K562 (cell line): ENCODE data around the gene HNF1B.

ENCODE experiments used
- CHD2 ChIP-seq: IDR thresholded peaks from 2 replicates; pipeline ENCODE4 v1.6.1; 2011; ENCODE audit warnings: low read depth, low read length
- EHMT2 ChIP-seq: fragments of 450-650 bp; IDR thresholded peaks from 2 replicates; pipeline ENCODE4 v1.6.1; 2018; ENCODE audit warnings: antibody characterized with exemption
- ETV6 ChIP-seq, 3 experiments: fragments of 150-350 bp in 1 of 3; sonication (generic) in 1 of 3; formaldehyde crosslinking in 1 of 3; IDR thresholded peaks; 2 replicates each; pipeline versions ENCODE4 v1.6.1 to v1.8.0; 2014 to 2022; ENCODE audit warnings: borderline replicate concordance in 2 of 3, low read depth in 2 of 3, antibody characterized with exemption in 1 of 3, low read length in 1 of 3, mild to moderate bottlenecking in 1 of 3, missing genetic modification reagents in 1 of 3
- JUND ChIP-seq, 2 experiments: IDR thresholded peaks; 2 replicates in 1 of 2; 3 replicates in 1 of 2; pipeline ENCODE4 v1.6.1; 2011; ENCODE audit warnings: borderline replicate concordance in 2 of 2, low read depth in 2 of 2, low read length in 2 of 2, improper control_type of control experiment in 1 of 2, missing biosample characterization in 1 of 2, missing genetic modification characterization in 1 of 2, missing genetic modification reagents in 1 of 2
- PHF20 ChIP-seq: fragments of 450-650 bp; IDR thresholded peaks from 2 replicates; pipeline ENCODE4 v1.6.1; 2018; ENCODE audit not compliant: partially characterized antibody
- POLR2A ChIP-seq: fragments of 450-650 bp; conservative IDR thresholded peaks from 2 replicates; pipeline ENCODE4 v1.6.1; 2016
- RAD51 ChIP-seq: fragments of 450-650 bp; IDR thresholded peaks from 2 replicates; pipeline ENCODE4 v1.7.1; 2016; ENCODE audit warnings: low read depth, mild to moderate bottlenecking, borderline replicate concordance
- SIX5 ChIP-seq, 2 experiments: IDR thresholded peaks; 2 replicates each; pipeline ENCODE4 v1.6.1; 2011; ENCODE audit warnings: low read length in 2 of 2, borderline replicate concordance in 1 of 2, low read depth in 1 of 2, mild to moderate bottlenecking in 1 of 2, moderate library complexity in 1 of 2; ENCODE audit not compliant: insufficient read depth in 1 of 2
- SP1 ChIP-seq: sonication (generic); formaldehyde crosslinking; IDR thresholded peaks from 2 replicates; pipeline ENCODE4 v1.8.1; 2022; ENCODE audit warnings: mild to moderate bottlenecking, missing genetic modification reagents
- ZBTB1 ChIP-seq: sonication (generic); formaldehyde crosslinking; IDR thresholded peaks from 2 replicates; pipeline ENCODE4 v1.8.1; 2023; ENCODE audit warnings: missing genetic modification reagents, low read depth, mild to moderate bottlenecking, borderline replicate concordance
- ZNF124 ChIP-seq: sonication (generic); formaldehyde crosslinking; IDR thresholded peaks from 2 replicates; pipeline ENCODE4 v1.8.1; 2022; ENCODE audit warnings: missing genetic modification reagents
- TF ChIP-seq, protein P1 (sequence below), 3 experiments: IDR thresholded peaks in 2 of 3; conservative IDR thresholded peaks in 1 of 3; 2 replicates each; pipeline ENCODE4 v1.5.1; 2011 to 2012; ENCODE audit warnings: low read length in 3 of 3, mild to moderate bottlenecking in 3 of 3, control low read depth in 2 of 3, improper control_type of control experiment in 1 of 3, inconsistent platforms in 1 of 3, low read depth in 1 of 3, mixed read lengths in 1 of 3, moderate library complexity in 1 of 3; ENCODE audit not compliant: insufficient read depth in 2 of 3

GRCh38 chr17:37659925-37660324, 84.9 kb downstream of the HNF1B start:
- TF ChIP-seq SIX5 (IDR thresholded peaks at IDR 0.05; ENCODE audit: borderline replicate concordance in 1 of 2, insufficient read depth in 1 of 2, low read depth in 1 of 2, low read length in 2 of 2) = no peak
- no peak for TF ChIP-seq EHMT2
- no peak for TF ChIP-seq PHF20
- TF ChIP-seq POLR2A = no peak
- TF ChIP-seq ZNF124 (CRISPR knock-in tag) = no peak
- TF ChIP-seq ETV6 (IDR thresholded peaks at IDR 0.05; ENCODE audit: borderline replicate concordance in 1 of 2, low read depth in 2 of 2, low read length in 1 of 2) = no peak
- TF ChIP-seq ETV6 (CRISPR knock-in tag; IDR thresholded peaks at IDR 0.05; ENCODE audit: borderline replicate concordance) = no peak
- no peak for TF ChIP-seq RAD51
- TF ChIP-seq, protein P1, sequence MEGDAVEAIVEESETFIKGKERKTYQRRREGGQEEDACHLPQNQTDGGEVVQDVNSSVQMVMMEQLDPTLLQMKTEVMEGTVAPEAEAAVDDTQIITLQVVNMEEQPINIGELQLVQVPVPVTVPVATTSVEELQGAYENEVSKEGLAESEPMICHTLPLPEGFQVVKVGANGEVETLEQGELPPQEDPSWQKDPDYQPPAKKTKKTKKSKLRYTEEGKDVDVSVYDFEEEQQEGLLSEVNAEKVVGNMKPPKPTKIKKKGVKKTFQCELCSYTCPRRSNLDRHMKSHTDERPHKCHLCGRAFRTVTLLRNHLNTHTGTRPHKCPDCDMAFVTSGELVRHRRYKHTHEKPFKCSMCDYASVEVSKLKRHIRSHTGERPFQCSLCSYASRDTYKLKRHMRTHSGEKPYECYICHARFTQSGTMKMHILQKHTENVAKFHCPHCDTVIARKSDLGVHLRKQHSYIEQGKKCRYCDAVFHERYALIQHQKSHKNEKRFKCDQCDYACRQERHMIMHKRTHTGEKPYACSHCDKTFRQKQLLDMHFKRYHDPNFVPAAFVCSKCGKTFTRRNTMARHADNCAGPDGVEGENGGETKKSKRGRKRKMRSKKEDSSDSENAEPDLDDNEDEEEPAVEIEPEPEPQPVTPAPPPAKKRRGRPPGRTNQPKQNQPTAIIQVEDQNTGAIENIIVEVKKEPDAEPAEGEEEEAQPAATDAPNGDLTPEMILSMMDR (IDR thresholded peaks at IDR 0.05 in 2 of 3, conservative IDR thresholded peaks at IDR 0.05 in 1 of 3; ENCODE audit: insufficient read depth in 2 of 3, low read depth in 1 of 3, low read length in 3 of 3) = no peak
- TF ChIP-seq CHD2 = no peak
- TF ChIP-seq JUND (IDR thresholded peaks at IDR 0.05; ENCODE audit: borderline replicate concordance, low read depth, low read length) = no peak
- TF ChIP-seq JUND (tag; IDR thresholded peaks at IDR 0.05; ENCODE audit: borderline replicate concordance, low read depth, low read length) = no peak
- TF ChIP-seq ZBTB1 (CRISPR knock-in tag) = no peak
- no peak for TF ChIP-seq SP1 (CRISPR knock-in tag)
